ENCODE data around the gene RMDN2. TPM values are rescaled to one million over a fixed set of nuclear protein-coding genes. Genes with fewer than 3 reads are reported as not detected.

Gene RMDN2
- total RNA-seq, 1 donor: 11.9 TPM

DNA sequence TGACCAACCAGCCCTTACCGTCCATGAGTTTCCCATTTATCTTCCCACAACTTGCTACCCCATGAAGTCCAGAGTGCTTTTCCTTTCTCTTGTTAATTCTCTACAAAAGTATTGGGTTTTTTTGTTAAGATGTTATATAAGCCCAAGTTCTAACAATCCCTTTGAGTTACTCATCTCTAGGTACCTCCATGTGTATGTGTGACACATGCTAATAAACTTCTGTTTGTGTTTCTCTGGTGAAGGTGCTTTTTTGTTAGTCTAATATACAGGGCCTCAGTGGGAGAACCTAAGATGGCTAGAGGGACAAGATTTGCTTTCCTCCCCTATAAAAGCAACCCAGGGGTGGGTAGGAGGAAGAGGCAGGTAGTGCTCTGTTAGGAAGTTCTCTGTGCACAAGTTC lies 31.8 kb upstream of the RMDN2 start:
- peaks cover 16% of the 10 kb centered on the region for H3K4me1 ChIP-seq (ENCODE audit: insufficient read depth, low read length)
- no peaks in the 10 kb centered on the region for H3K36me3 ChIP-seq (ENCODE audit: insufficient read depth, low read length)
- H3K4me2 ChIP-seq (ENCODE audit: insufficient read depth, low read length): no peak overlapping the region
- no peaks in the 10 kb centered on the region for H3K79me2 ChIP-seq (ENCODE audit: insufficient read depth, low read length)
- no peaks in the 10 kb centered on the region for H3K9me3 ChIP-seq (ENCODE audit: low read depth, low read length)
- no peak overlapping the region for H2AFZ ChIP-seq (ENCODE audit: low read length)
- no peaks in the 10 kb centered on the region for H3K27me3 ChIP-seq (ENCODE audit: insufficient read depth, low read length)
- H3K27ac ChIP-seq (ENCODE audit: low read depth, low read length): no peak overlapping the region
- H4K20me1 ChIP-seq (ENCODE audit: insufficient read depth, low read length): no peaks in the 10 kb centered on the region
- TF ChIP-seq, protein P1, sequence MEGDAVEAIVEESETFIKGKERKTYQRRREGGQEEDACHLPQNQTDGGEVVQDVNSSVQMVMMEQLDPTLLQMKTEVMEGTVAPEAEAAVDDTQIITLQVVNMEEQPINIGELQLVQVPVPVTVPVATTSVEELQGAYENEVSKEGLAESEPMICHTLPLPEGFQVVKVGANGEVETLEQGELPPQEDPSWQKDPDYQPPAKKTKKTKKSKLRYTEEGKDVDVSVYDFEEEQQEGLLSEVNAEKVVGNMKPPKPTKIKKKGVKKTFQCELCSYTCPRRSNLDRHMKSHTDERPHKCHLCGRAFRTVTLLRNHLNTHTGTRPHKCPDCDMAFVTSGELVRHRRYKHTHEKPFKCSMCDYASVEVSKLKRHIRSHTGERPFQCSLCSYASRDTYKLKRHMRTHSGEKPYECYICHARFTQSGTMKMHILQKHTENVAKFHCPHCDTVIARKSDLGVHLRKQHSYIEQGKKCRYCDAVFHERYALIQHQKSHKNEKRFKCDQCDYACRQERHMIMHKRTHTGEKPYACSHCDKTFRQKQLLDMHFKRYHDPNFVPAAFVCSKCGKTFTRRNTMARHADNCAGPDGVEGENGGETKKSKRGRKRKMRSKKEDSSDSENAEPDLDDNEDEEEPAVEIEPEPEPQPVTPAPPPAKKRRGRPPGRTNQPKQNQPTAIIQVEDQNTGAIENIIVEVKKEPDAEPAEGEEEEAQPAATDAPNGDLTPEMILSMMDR (IDR thresholded peaks at IDR 0.05; ENCODE audit: extremely low read depth, low read depth, low read length): no peak
- no peak overlapping the region for H3K4me3 ChIP-seq (ENCODE audit: insufficient read depth, low read length)
- DNase-seq (ENCODE audit: insufficient read length, low spot score, missing footprints): no peak

DNA sequence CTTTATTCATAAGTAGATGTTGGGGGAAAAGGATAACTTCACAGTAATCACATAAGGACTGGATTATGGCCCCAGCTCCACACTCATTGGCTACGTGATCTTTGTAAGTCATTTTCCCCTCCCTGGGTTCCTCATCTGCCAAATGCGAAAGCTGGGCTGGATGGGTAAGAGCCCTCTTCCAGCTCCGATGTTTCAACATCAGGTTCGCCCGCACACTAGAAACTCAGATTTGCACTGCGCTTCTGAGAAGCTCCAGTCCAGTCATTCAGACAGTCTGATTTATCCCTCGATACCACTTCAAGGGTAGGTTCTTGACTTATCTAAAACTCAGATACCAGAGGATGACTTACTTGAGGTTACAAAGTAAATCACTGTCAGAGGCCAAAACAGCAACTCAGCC lies 31.0 kb upstream of the RMDN2 start:
- Histone ChIP-seq H3K36me3 (ENCODE audit: insufficient read depth, low read length) (no peaks in the 10 kb centered on the region), H3K27me3 (ENCODE audit: insufficient read depth, low read length) (no peaks in the 10 kb centered on the region), H3K4me1 (ENCODE audit: insufficient read depth, low read length) (peaks cover 16% of the 10 kb centered on the region), H3K4me2 (ENCODE audit: insufficient read depth, low read length) (peak overlapping the region; percentile 33), H2AFZ (ENCODE audit: low read length) (no peak overlapping the region), H3K9me3 (ENCODE audit: low read depth, low read length) (no peaks in the 10 kb centered on the region), H3K27ac (ENCODE audit: low read depth, low read length) (no peak overlapping the region), H4K20me1 (ENCODE audit: insufficient read depth, low read length) (no peaks in the 10 kb centered on the region), H3K4me3 (ENCODE audit: insufficient read depth, low read length) (no peak overlapping the region), H3K79me2 (ENCODE audit: insufficient read depth, low read length) (no peaks in the 10 kb centered on the region)
- DNase-seq (ENCODE audit: insufficient read length, low spot score, missing footprints): no peak
- TF ChIP-seq, protein P1 (IDR thresholded peaks at IDR 0.05; ENCODE audit: extremely low read depth, low read depth, low read length): no peak

DNA sequence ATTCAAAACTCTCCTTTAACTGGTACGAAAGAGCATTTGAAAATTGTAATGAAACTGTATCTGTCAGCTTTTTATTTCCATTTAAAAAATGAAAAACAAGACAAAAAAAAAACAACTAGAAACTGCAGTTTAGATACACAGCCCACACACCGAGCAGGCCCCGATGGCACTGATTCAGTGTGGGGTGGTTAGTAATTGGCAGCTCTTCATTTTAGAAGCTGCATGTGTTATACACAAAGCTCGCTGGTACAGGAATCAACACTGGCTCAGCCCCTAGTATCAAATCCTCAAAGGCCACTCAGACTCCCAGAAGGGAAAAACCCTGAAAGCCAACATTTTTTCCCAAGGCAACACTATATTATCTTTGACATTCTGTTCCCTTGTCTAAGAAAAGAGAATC lies 30.5 kb upstream of the RMDN2 start:
- DNase-seq (ENCODE audit: insufficient read length, low spot score, missing footprints): peak; percentile 86
- peaks cover 16% of the 10 kb centered on the region for H3K4me1 ChIP-seq (ENCODE audit: insufficient read depth, low read length)
- no peak overlapping the region for H2AFZ ChIP-seq (ENCODE audit: low read length)
- no peak overlapping the region for H3K4me3 ChIP-seq (ENCODE audit: insufficient read depth, low read length)
- no peaks in the 10 kb centered on the region for H3K79me2 ChIP-seq (ENCODE audit: insufficient read depth, low read length)
- H3K27me3 ChIP-seq (ENCODE audit: insufficient read depth, low read length): no peaks in the 10 kb centered on the region
- TF ChIP-seq, protein P1 (IDR thresholded peaks at IDR 0.05; ENCODE audit: extremely low read depth, low read depth, low read length): no peak
- H4K20me1 ChIP-seq (ENCODE audit: insufficient read depth, low read length): no peaks in the 10 kb centered on the region
- H3K9me3 ChIP-seq (ENCODE audit: low read depth, low read length): no peaks in the 10 kb centered on the region
- no peak overlapping the region for H3K27ac ChIP-seq (ENCODE audit: low read depth, low read length)
- H3K4me2 ChIP-seq (ENCODE audit: insufficient read depth, low read length): peak overlapping the region; percentile 33
- no peaks in the 10 kb centered on the region for H3K36me3 ChIP-seq (ENCODE audit: insufficient read depth, low read length)

DNA sequence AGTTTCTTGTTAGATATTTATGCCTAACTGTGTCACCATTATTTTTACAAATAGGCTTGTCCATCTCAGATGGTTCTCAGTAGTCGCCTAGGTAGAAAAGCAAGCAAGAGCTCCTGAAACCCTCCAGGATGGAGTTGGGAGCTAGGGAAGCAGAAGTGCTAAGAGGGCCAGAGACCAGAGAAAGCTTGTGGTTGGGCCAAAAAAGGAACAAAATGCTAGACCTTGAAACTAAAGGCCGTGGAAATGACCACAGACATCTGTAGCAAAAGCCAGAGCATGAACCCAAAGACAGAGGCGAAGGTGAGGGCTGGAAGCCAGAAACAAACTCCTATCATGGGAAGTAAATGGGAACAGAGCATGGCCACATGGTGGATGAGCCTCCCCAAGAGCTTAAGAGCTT lies 29.9 kb upstream of the RMDN2 start:
- Histone ChIP-seq H4K20me1 (ENCODE audit: insufficient read depth, low read length) (no peaks in the 10 kb centered on the region), H3K4me1 (ENCODE audit: insufficient read depth, low read length) (peaks cover 16% of the 10 kb centered on the region), H3K79me2 (ENCODE audit: insufficient read depth, low read length) (no peaks in the 10 kb centered on the region), H2AFZ (ENCODE audit: low read length) (peak overlapping the region; percentile 22), H3K27me3 (ENCODE audit: insufficient read depth, low read length) (no peaks in the 10 kb centered on the region), H3K27ac (ENCODE audit: low read depth, low read length) (no peak overlapping the region), H3K36me3 (ENCODE audit: insufficient read depth, low read length) (no peaks in the 10 kb centered on the region), H3K4me3 (ENCODE audit: insufficient read depth, low read length) (no peak overlapping the region), H3K4me2 (ENCODE audit: insufficient read depth, low read length) (peak overlapping the region; percentile 33), H3K9me3 (ENCODE audit: low read depth, low read length) (no peaks in the 10 kb centered on the region)
- DNase-seq (ENCODE audit: insufficient read length, low spot score, missing footprints): no peak
- TF ChIP-seq, protein P1 (IDR thresholded peaks at IDR 0.05; ENCODE audit: extremely low read depth, low read depth, low read length): no peak
